ENCODE results near the gene CCDC81. TPM values are rescaled to one million over a fixed set of nuclear protein-coding genes. Genes with fewer than 3 reads are reported as not detected.

CCDC81 gene
- total RNA-seq, 1 donor: 0.21 TPM

GRCh38 chr11:86374069-86374468, 618 bp upstream of the CCDC81 start:
- Histone ChIP-seq H3K27me3 (ENCODE audit: insufficient read depth, low read length) (peaks cover 2% of the 10 kb centered on the region), H3K9me3 (ENCODE audit: low read depth, low read length) (no peaks in the 10 kb centered on the region), H3K4me3 (ENCODE audit: low read length) (no peak overlapping the region), H3K4me1 (ENCODE audit: insufficient read depth, low read length) (no peaks in the 10 kb centered on the region)

- H3K4me3 ChIP-seq (ENCODE audit: low read length): no peak overlapping the region
- no peaks in the 10 kb centered on the region for H3K4me1 ChIP-seq (ENCODE audit: insufficient read depth, low read length)
- peaks cover 2% of the 10 kb centered on the region for H3K27me3 ChIP-seq (ENCODE audit: insufficient read depth, low read length)
- no peaks in the 10 kb centered on the region for H3K9me3 ChIP-seq (ENCODE audit: low read depth, low read length)
Observed at GRCh38 chr11:86377972-86378371, 3.3 kb downstream of the CCDC81 start.

GRCh38 chr11:86380295-86381059, 5.8 kb downstream of the CCDC81 start:
- H3K4me3 ChIP-seq (ENCODE audit: low read length): no peak overlapping the region
- H3K4me1 ChIP-seq (ENCODE audit: insufficient read depth, low read length): no peaks in the 10 kb centered on the region
- H3K27me3 ChIP-seq (ENCODE audit: insufficient read depth, low read length): no peaks in the 10 kb centered on the region
- no peaks in the 10 kb centered on the region for H3K9me3 ChIP-seq (ENCODE audit: low read depth, low read length)

- H3K9me3 ChIP-seq (ENCODE audit: low read depth, low read length): no peaks in the 10 kb centered on the region
- H3K27me3 ChIP-seq (ENCODE audit: insufficient read depth, low read length): no peaks in the 10 kb centered on the region
- no peaks in the 10 kb centered on the region for H3K4me1 ChIP-seq (ENCODE audit: insufficient read depth, low read length)
- H3K4me3 ChIP-seq (ENCODE audit: low read length): no peak overlapping the region
Observed at GRCh38 chr11:86383041-86383955, 8.6 kb downstream of the CCDC81 start.

- Histone ChIP-seq H3K4me3 (ENCODE audit: low read length) (no peak overlapping the region), H3K9me3 (ENCODE audit: low read depth, low read length) (no peaks in the 10 kb centered on the region), H3K4me1 (ENCODE audit: insufficient read depth, low read length) (no peaks in the 10 kb centered on the region), H3K27me3 (ENCODE audit: insufficient read depth, low read length) (no peaks in the 10 kb centered on the region)
Observed at GRCh38 chr11:86386283-86386682, 11.6 kb downstream of the CCDC81 start.

GRCh38 chr11:86386746-86387145, 12.1 kb downstream of the CCDC81 start:
- no peaks in the 10 kb centered on the region for H3K9me3 ChIP-seq (ENCODE audit: low read depth, low read length)
- H3K27me3 ChIP-seq (ENCODE audit: insufficient read depth, low read length): no peaks in the 10 kb centered on the region
- no peak overlapping the region for H3K4me3 ChIP-seq (ENCODE audit: low read length)
- H3K4me1 ChIP-seq (ENCODE audit: insufficient read depth, low read length): no peaks in the 10 kb centered on the region

GRCh38 chr11:86388198-86388597, 13.5 kb downstream of the CCDC81 start:
- Histone ChIP-seq H3K4me3 (ENCODE audit: low read length) (no peak overlapping the region), H3K27me3 (ENCODE audit: insufficient read depth, low read length) (no peaks in the 10 kb centered on the region), H3K9me3 (ENCODE audit: low read depth, low read length) (no peaks in the 10 kb centered on the region), H3K4me1 (ENCODE audit: insufficient read depth, low read length) (no peaks in the 10 kb centered on the region)

- Histone ChIP-seq H3K4me3 (ENCODE audit: low read length) (no peak overlapping the region), H3K4me1 (ENCODE audit: insufficient read depth, low read length) (no peaks in the 10 kb centered on the region), H3K27me3 (ENCODE audit: insufficient read depth, low read length) (no peaks in the 10 kb centered on the region), H3K9me3 (ENCODE audit: low read depth, low read length) (no peaks in the 10 kb centered on the region)
Observed at GRCh38 chr11:86390487-86390886, 15.8 kb downstream of the CCDC81 start.

- Histone ChIP-seq H3K4me1 (ENCODE audit: insufficient read depth, low read length) (no peaks in the 10 kb centered on the region), H3K4me3 (ENCODE audit: low read length) (no peak overlapping the region), H3K9me3 (ENCODE audit: low read depth, low read length) (no peaks in the 10 kb centered on the region), H3K27me3 (ENCODE audit: insufficient read depth, low read length) (no peaks in the 10 kb centered on the region)
Observed at GRCh38 chr11:86395061-86395551, 20.4 kb downstream of the CCDC81 start.

- H3K4me1 ChIP-seq (ENCODE audit: insufficient read depth, low read length): no peaks in the 10 kb centered on the region
- no peak overlapping the region for H3K4me3 ChIP-seq (ENCODE audit: low read length)
- H3K9me3 ChIP-seq (ENCODE audit: low read depth, low read length): no peaks in the 10 kb centered on the region
- no peaks in the 10 kb centered on the region for H3K27me3 ChIP-seq (ENCODE audit: insufficient read depth, low read length)
Observed at GRCh38 chr11:86396396-86396795, 21.7 kb downstream of the CCDC81 start.

GRCh38 chr11:86397351-86397750, 22.7 kb downstream of the CCDC81 start:
- H3K27me3 ChIP-seq (ENCODE audit: insufficient read depth, low read length): no peaks in the 10 kb centered on the region
- no peaks in the 10 kb centered on the region for H3K9me3 ChIP-seq (ENCODE audit: low read depth, low read length)
- H3K4me3 ChIP-seq (ENCODE audit: low read length): no peak overlapping the region
- no peaks in the 10 kb centered on the region for H3K4me1 ChIP-seq (ENCODE audit: insufficient read depth, low read length)

GRCh38 chr11:86398106-86398505, 23.4 kb downstream of the CCDC81 start:
- Histone ChIP-seq H3K4me1 (ENCODE audit: insufficient read depth, low read length) (no peaks in the 10 kb centered on the region), H3K27me3 (ENCODE audit: insufficient read depth, low read length) (no peaks in the 10 kb centered on the region), H3K4me3 (ENCODE audit: low read length) (no peak overlapping the region), H3K9me3 (ENCODE audit: low read depth, low read length) (no peaks in the 10 kb centered on the region)

- Histone ChIP-seq H3K27me3 (ENCODE audit: insufficient read depth, low read length) (no peaks in the 10 kb centered on the region), H3K4me3 (ENCODE audit: low read length) (no peak overlapping the region), H3K4me1 (ENCODE audit: insufficient read depth, low read length) (no peaks in the 10 kb centered on the region), H3K9me3 (ENCODE audit: low read depth, low read length) (no peaks in the 10 kb centered on the region)
Observed at GRCh38 chr11:86403458-86403857, 28.8 kb downstream of the CCDC81 start.

GRCh38 chr11:86408845-86409244, 34.2 kb downstream of the CCDC81 start:
- Histone ChIP-seq H3K4me1 (ENCODE audit: insufficient read depth, low read length) (no peaks in the 10 kb centered on the region), H3K4me3 (ENCODE audit: low read length) (no peak overlapping the region), H3K27me3 (ENCODE audit: insufficient read depth, low read length) (no peaks in the 10 kb centered on the region), H3K9me3 (ENCODE audit: low read depth, low read length) (no peaks in the 10 kb centered on the region)

- H3K4me3 ChIP-seq (ENCODE audit: low read length): no peak overlapping the region
Observed at GRCh38 chr11:86414032-86414431, 39.3 kb downstream of the CCDC81 start.

More at GRCh38 chr11:86414032-86414431, 39.3 kb downstream of the CCDC81 start:
- H3K9me3 ChIP-seq (ENCODE audit: low read depth, low read length): no peaks in the 10 kb centered on the region
- peaks cover 4% of the 10 kb centered on the region for H3K4me1 ChIP-seq (ENCODE audit: insufficient read depth, low read length)
- no peaks in the 10 kb centered on the region for H3K27me3 ChIP-seq (ENCODE audit: insufficient read depth, low read length)

Data from mononuclear cell (primary cell).